HEK293 (cell line): ENCODE measurements around the gene POLA2.

Source experiments
- CTCF ChIA-PET: fragments of 350-600 bp; formaldehyde crosslinking; extraction: SDS; loops from one replicate; lab custom pipeline; 2021; ENCODE audit warnings: antibody characterized with exemption; lab: Yijun Ruan, JAX
- POLR2A ChIA-PET: fragments of 300-600 bp; formaldehyde crosslinking; extraction: SDS; loops from one replicate; lab custom pipeline; 2020; ENCODE audit warnings: antibody characterized with exemption, inconsistent platforms; lab: Yijun Ruan, JAX
- H3K27ac ChIP-seq: fragments of 200-500 bp; sonication (Bioruptor generic); 2 replicates; pipeline ENCODE4 v1.5.1; 2014; ENCODE audit warnings: low read depth, low read length, control low read depth, inconsistent platforms; ENCODE audit errors: extremely low read depth
- H3K36me3 ChIP-seq, 2 experiments: fragments of 200-500 bp in 1 of 2; sonication (Bioruptor generic) in 1 of 2; 1 replicate in 1 of 2; 2 replicates in 1 of 2; pipeline ENCODE4 v1.5.1; 2014 to 2017; ENCODE audit warnings: inconsistent platforms in 2 of 2, low read length in 2 of 2; ENCODE audit not compliant: control insufficient read depth in 2 of 2, insufficient read depth in 1 of 2
- H3K4me1 ChIP-seq: fragments of 200-500 bp; sonication (Bioruptor generic); 2 replicates; pipeline ENCODE4 v1.5.1; 2014; ENCODE audit warnings: mild to moderate bottlenecking, low read length, inconsistent platforms; ENCODE audit not compliant: control insufficient read depth, insufficient read depth
- H3K4me3 ChIP-seq: 2 replicates; pipeline ENCODE4 v1.5.1; 2011; ENCODE audit warnings: low read depth, mild to moderate bottlenecking, control low read depth, low read length, moderate library complexity
- H3K9me3 ChIP-seq: fragments of 200-500 bp; sonication (Bioruptor generic); 2 replicates; pipeline ENCODE4 v1.5.1; 2014; ENCODE audit warnings: low read depth, low read length, inconsistent platforms; ENCODE audit not compliant: control insufficient read depth, insufficient read depth
- EGR2 ChIP-seq: fragments of 450-650 bp; formaldehyde crosslinking; IDR thresholded peaks from 2 replicates; pipeline ENCODE4 v1.5.1; 2016; ENCODE audit warnings: low read depth, missing biosample characterization, missing genetic modification characterization
- GLIS1 ChIP-seq: fragments of 450-650 bp; formaldehyde crosslinking; IDR thresholded peaks from 2 replicates; pipeline ENCODE4 v1.5.1; 2016; ENCODE audit warnings: missing biosample characterization, missing genetic modification characterization
- ZBTB8A ChIP-seq: fragments of 450-650 bp; formaldehyde crosslinking; IDR thresholded peaks from 2 replicates; pipeline ENCODE4 v1.5.1; 2016; ENCODE audit warnings: missing biosample characterization, missing genetic modification characterization
- ZFHX2 ChIP-seq: fragments of 450-650 bp; formaldehyde crosslinking; conservative IDR thresholded peaks from 2 replicates; pipeline ENCODE4 v1.5.1; 2016; ENCODE audit warnings: missing biosample characterization, missing genetic modification characterization
- ZFP37 ChIP-seq: fragments of 450-650 bp; formaldehyde crosslinking; IDR thresholded peaks from 2 replicates; pipeline ENCODE4 v1.5.1; 2016; ENCODE audit warnings: missing biosample characterization, missing genetic modification characterization
- ZNF10 ChIP-seq: fragments of 450-650 bp; formaldehyde crosslinking; IDR thresholded peaks from 2 replicates; pipeline ENCODE4 v1.5.1; 2017; ENCODE audit warnings: missing biosample characterization, missing genetic modification characterization
- ZNF354C ChIP-seq: fragments of 450-650 bp; formaldehyde crosslinking; IDR thresholded peaks from 2 replicates; pipeline ENCODE4 v1.5.1; 2016; ENCODE audit warnings: missing biosample characterization, missing genetic modification characterization, low read depth, borderline replicate concordance
- ZNF530 ChIP-seq: fragments of 450-650 bp; formaldehyde crosslinking; IDR thresholded peaks from 2 replicates; pipeline ENCODE4 v1.5.1; 2016; ENCODE audit warnings: low read depth, missing biosample characterization, missing genetic modification characterization
- ZNF571 ChIP-seq: fragments of 450-650 bp; formaldehyde crosslinking; IDR thresholded peaks from 2 replicates; pipeline ENCODE4 v1.5.0; 2017; ENCODE audit warnings: missing biosample characterization, missing genetic modification characterization
- ZNF624 ChIP-seq: fragments of 450-650 bp; formaldehyde crosslinking; IDR thresholded peaks from 2 replicates; pipeline ENCODE4 v1.5.1; 2017; ENCODE audit warnings: missing biosample characterization, missing genetic modification characterization
- ZNF792 ChIP-seq: fragments of 450-650 bp; formaldehyde crosslinking; IDR thresholded peaks from 2 replicates; pipeline ENCODE4 v1.5.1; 2016; ENCODE audit warnings: missing biosample characterization, missing genetic modification characterization
- TF ChIP-seq, protein P1 (sequence below): fragments of 450-650 bp; formaldehyde crosslinking; IDR thresholded peaks from 2 replicates; pipeline ENCODE4 v1.5.1; 2016; ENCODE audit warnings: missing biosample characterization, missing genetic modification characterization
- TF ChIP-seq, protein P2 (sequence below): fragments of 450-650 bp; formaldehyde crosslinking; conservative IDR thresholded peaks from 2 replicates; pipeline ENCODE4 v1.5.1; 2016; ENCODE audit warnings: low read depth, missing biosample characterization, missing genetic modification characterization
- TF ChIP-seq, protein P3 (sequence below): fragments of 450-650 bp; formaldehyde crosslinking; IDR thresholded peaks from 2 replicates; pipeline ENCODE4 v1.5.1; 2016; ENCODE audit warnings: missing biosample characterization, missing genetic modification characterization, borderline replicate concordance
- TF ChIP-seq, protein P4 (sequence below): fragments of 450-650 bp; formaldehyde crosslinking; IDR thresholded peaks from 2 replicates; pipeline ENCODE4 v1.5.1; 2016; ENCODE audit warnings: missing biosample characterization, missing genetic modification characterization

Gene POLA2

GRCh38 chr11:65216830-65217229 is 44.9 kb upstream of the POLA2 start:
- Histone ChIP-seq H3K9me3 (no peaks in the 10 kb centered on the region), H3K4me3 (no peak overlapping the region), H3K4me1 (no peaks in the 10 kb centered on the region; the same call in 1 of the 2 replicates), H3K27ac (no peak overlapping the region), H3K36me3 (peaks cover 0 to 3% of the 10 kb centered on the region in 2 experiments; a peak in 1 of 3 replicates)
- POLR2A ChIA-PET: no interaction called here
- TF ChIP-seq EGR2 (peak; percentile 15; the same call in 1 of the 2 replicates), ZFHX2 (peak; percentile 38; the same call in 1 of the 2 replicates), ZNF792 (no peak), ZNF354C (no peak), ZNF10 (tag by site-specific recombination) (no peak)
- CTCF ChIA-PET: interaction anchor here (0.5 to 0.6 kb wide), 2 partner anchors 294 to 371 kb away, joined by 3 to 4 read pairs; no protein-coding TSS in a partner anchor

DNA sequence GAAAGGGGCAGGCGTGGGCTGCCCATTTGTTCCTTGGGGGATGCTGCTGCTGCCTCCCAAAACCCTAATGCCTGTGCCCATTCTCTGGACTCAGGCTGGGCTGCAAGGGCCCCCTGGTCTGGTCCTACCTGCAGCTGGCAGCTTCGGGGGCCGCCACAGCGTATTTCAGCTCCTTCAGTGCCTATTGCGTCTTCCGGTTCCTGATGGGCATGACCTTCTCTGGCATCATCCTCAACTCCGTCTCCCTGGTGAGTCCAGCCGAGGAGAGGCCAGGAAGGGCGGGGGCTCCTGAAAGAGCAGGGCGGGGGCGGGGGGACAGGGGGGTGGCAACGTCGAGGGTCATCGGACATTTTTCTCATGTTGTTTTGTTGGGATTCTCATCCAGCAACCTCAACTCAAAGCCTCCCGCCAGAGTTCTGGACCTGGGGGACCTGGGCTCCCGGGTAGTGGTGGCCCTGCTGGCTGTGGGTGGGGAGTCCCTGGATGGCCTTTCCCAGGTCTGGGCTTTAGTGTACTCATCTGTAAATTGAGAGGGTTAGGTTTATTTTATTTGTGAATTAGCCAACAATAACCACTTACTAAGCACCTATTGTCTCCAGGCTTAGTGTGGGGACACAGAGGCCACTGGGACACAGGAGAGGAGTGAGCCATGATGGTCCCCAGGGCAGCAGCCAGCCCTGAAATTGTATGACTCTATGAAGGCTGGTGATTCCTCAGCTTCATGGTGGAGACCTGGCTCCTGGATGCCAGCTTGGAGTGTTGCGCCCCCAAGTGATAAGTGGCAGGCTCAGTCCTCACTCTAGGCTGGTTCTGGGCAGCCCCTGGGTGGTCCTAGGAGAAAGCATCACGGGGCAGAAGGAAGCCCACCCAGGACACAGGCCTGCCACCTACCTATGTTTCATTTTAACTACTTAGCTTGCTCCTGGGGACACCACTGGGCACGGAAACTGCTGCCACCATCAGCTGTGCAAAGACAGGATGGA is 44.0 kb upstream of the POLA2 start:
- no peaks in the 10 kb centered on the region for H3K9me3 ChIP-seq
- CTCF ChIA-PET: interaction anchor here (0.5 to 1.1 kb wide), 4 partner anchors 13 to 370 kb away, joined by 3 to 4 read pairs (median 4); no protein-coding TSS in a partner anchor
- TF ChIP-seq ZNF530 (no peak), GLIS1 (peak; percentile 58), ZFP37 (tag by site-specific recombination) (no peak)
- TF ChIP-seq, all 188 proteins: peak for 1
- Histone ChIP-seq H3K36me3 (no peaks in the 10 kb centered on the region), H3K4me1 (no peaks in the 10 kb centered on the region; the same call in 1 of the 2 replicates), H3K27ac (no peak overlapping the region), H3K4me3 (no peak overlapping the region)
- POLR2A ChIA-PET: interaction anchor here (0.6 to 1.2 kb wide), 3 partner anchors 36 to 393 kb away, joined by 3 to 6 read pairs (median 6); partner anchors contain the start of gene CAPN1

- POLR2A ChIA-PET: interaction anchor here (0.6 to 1.2 kb wide), 3 partner anchors 37 to 394 kb away, joined by 3 to 6 read pairs (median 3); partner anchors contain the start of gene CAPN1
- H3K4me3 ChIP-seq: no peak overlapping the region
- H3K36me3 ChIP-seq: no peaks in the 10 kb centered on the region
- no peak for TF ChIP-seq ZNF571 (tag by site-specific recombination)
- TF ChIP-seq, protein P1, sequence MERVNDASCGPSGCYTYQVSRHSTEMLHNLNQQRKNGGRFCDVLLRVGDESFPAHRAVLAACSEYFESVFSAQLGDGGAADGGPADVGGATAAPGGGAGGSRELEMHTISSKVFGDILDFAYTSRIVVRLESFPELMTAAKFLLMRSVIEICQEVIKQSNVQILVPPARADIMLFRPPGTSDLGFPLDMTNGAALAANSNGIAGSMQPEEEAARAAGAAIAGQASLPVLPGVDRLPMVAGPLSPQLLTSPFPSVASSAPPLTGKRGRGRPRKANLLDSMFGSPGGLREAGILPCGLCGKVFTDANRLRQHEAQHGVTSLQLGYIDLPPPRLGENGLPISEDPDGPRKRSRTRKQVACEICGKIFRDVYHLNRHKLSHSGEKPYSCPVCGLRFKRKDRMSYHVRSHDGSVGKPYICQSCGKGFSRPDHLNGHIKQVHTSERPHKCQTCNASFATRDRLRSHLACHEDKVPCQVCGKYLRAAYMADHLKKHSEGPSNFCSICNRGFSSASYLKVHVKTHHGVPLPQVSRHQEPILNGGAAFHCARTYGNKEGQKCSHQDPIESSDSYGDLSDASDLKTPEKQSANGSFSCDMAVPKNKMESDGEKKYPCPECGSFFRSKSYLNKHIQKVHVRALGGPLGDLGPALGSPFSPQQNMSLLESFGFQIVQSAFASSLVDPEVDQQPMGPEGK: no peak
- TF ChIP-seq ZNF624: no peak
- TF ChIP-seq, protein P2, sequence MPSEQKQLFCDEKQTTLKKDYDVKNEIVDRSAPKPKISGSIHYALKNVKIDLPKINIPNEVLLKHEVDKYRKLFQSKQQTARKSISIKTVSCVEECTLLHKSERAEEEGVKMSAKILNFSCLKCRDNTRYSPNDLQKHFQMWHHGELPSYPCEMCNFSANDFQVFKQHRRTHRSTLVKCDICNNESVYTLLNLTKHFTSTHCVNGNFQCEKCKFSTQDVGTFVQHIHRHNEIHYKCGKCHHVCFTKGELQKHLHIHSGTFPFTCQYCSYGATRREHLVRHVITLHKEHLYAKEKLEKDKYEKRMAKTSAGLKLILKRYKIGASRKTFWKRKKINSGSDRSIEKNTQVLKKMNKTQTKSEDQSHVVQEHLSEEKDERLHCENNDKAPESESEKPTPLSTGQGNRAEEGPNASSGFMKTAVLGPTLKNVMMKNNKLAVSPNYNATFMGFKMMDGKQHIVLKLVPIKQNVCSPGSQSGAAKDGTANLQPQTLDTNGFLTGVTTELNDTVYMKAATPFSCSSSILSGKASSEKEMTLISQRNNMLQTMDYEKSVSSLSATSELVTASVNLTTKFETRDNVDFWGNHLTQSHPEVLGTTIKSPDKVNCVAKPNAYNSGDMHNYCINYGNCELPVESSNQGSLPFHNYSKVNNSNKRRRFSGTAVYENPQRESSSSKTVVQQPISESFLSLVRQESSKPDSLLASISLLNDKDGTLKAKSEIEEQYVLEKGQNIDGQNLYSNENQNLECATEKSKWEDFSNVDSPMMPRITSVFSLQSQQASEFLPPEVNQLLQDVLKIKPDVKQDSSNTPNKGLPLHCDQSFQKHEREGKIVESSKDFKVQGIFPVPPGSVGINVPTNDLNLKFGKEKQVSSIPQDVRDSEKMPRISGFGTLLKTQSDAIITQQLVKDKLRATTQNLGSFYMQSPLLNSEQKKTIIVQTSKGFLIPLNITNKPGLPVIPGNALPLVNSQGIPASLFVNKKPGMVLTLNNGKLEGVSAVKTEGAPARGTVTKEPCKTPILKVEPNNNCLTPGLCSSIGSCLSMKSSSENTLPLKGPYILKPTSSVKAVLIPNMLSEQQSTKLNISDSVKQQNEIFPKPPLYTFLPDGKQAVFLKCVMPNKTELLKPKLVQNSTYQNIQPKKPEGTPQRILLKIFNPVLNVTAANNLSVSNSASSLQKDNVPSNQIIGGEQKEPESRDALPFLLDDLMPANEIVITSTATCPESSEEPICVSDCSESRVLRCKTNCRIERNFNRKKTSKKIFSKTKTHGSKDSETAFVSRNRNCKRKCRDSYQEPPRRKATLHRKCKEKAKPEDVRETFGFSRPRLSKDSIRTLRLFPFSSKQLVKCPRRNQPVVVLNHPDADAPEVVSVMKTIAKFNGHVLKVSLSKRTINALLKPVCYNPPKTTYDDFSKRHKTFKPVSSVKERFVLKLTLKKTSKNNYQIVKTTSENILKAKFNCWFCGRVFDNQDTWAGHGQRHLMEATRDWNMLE (tag by site-specific recombination): no peak
- TF ChIP-seq ZBTB8A (tag by site-specific recombination): no peak
- TF ChIP-seq, protein P3, sequence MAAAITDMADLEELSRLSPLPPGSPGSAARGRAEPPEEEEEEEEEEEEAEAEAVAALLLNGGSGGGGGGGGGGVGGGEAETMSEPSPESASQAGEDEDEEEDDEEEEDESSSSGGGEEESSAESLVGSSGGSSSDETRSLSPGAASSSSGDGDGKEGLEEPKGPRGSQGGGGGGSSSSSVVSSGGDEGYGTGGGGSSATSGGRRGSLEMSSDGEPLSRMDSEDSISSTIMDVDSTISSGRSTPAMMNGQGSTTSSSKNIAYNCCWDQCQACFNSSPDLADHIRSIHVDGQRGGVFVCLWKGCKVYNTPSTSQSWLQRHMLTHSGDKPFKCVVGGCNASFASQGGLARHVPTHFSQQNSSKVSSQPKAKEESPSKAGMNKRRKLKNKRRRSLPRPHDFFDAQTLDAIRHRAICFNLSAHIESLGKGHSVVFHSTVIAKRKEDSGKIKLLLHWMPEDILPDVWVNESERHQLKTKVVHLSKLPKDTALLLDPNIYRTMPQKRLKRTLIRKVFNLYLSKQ (tag by site-specific recombination): no peak
- TF ChIP-seq, protein P4, sequence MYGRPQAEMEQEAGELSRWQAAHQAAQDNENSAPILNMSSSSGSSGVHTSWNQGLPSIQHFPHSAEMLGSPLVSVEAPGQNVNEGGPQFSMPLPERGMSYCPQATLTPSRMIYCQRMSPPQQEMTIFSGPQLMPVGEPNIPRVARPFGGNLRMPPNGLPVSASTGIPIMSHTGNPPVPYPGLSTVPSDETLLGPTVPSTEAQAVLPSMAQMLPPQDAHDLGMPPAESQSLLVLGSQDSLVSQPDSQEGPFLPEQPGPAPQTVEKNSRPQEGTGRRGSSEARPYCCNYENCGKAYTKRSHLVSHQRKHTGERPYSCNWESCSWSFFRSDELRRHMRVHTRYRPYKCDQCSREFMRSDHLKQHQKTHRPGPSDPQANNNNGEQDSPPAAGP (tag by site-specific recombination): no peak
- TF ChIP-seq, all 188 proteins: peak for 0
- no peaks in the 10 kb centered on the region; the same call in 1 of the 2 replicates for H3K4me1 ChIP-seq
- no peak overlapping the region for H3K27ac ChIP-seq
- no peaks in the 10 kb centered on the region for H3K9me3 ChIP-seq
- CTCF ChIA-PET: interaction anchor here (0.5 to 2.8 kb wide), 4 partner anchors 13 to 97 kb away, joined by 3 to 10 read pairs (median 4); no protein-coding TSS in a partner anchor
Measured at GRCh38 chr11:65218446-65218845, 43.3 kb upstream of the POLA2 start.
